ENCODE results near the gene CCDC124.

The CCDC124 gene

DNA sequence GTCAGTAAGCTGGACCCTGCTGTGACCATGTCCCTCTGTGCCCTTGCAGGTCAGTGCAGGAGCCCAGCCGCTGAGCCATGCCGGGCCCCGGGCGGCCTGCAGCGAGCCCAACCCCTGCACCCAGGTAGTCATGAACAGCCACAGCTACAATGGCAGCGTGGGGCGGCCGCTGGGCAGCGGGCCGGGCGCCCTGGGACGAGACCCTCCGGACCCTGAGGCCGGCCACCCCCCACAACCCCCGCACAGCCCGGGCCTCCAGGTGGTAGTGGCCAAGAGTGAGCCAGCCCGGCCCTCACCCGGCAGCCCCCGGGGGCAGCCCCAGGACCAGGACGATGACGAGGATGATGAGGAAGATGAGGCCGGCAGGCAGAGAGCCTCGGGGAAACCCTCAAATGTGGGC, 40.9 kb downstream of the CCDC124 start:
- peaks cover 3% of the 10 kb centered on the region; the same call in 1 of the 2 replicates for H3K27me3 ChIP-seq (ENCODE audit: insufficient read depth, low read length)
- no peak overlapping the region for H3K9ac ChIP-seq (ENCODE audit: low read length)
- no peaks in the 10 kb centered on the region for H3K36me3 ChIP-seq (ENCODE audit: insufficient read depth, low read length)
- H3K4me2 ChIP-seq (ENCODE audit: low read length) = no peak overlapping the region
- TF ChIP-seq CTCF (IDR thresholded peaks at IDR 0.05; ENCODE audit: low read length) (no peak), EZH2 (IDR thresholded peaks at IDR 0.05; ENCODE audit: borderline replicate concordance, low read length) (no peak)
- no peaks in the 10 kb centered on the region for H4K20me1 ChIP-seq (ENCODE audit: insufficient read depth, low read length)
- no peaks in the 10 kb centered on the region for H3K4me1 ChIP-seq (ENCODE audit: insufficient read depth, low read length, severe bottlenecking)
- H3K27ac ChIP-seq (ENCODE audit: low read depth, low read length, poor library complexity, severe bottlenecking) = no peak overlapping the region
- H3K79me2 ChIP-seq (ENCODE audit: insufficient read depth, low read length) = no peaks in the 10 kb centered on the region
- H2AFZ ChIP-seq (ENCODE audit: low read length) = no peak overlapping the region
- no peaks in the 10 kb centered on the region for H3K9me3 ChIP-seq (ENCODE audit: low read length)
- H3K9me2 ChIP-seq (ENCODE audit: low read depth, low read length) = no peaks in the 10 kb centered on the region
- H3K4me3 ChIP-seq (ENCODE audit: low read depth, low read length, poor library complexity, severe bottlenecking) = no peak overlapping the region
- no peaks in the 10 kb centered on the region for H3F3A ChIP-seq (ENCODE audit: insufficient read depth, low read length)

GRCh38 chr19:17974551-17974950, 41.7 kb downstream of the CCDC124 start:
- Histone ChIP-seq H3K36me3 (ENCODE audit: insufficient read depth, low read length) (no peaks in the 10 kb centered on the region), H3K79me2 (ENCODE audit: insufficient read depth, low read length) (no peaks in the 10 kb centered on the region), H3K9me3 (ENCODE audit: low read length) (no peaks in the 10 kb centered on the region), H3F3A (ENCODE audit: insufficient read depth, low read length) (no peaks in the 10 kb centered on the region), H4K20me1 (ENCODE audit: insufficient read depth, low read length) (no peaks in the 10 kb centered on the region), H3K4me3 (ENCODE audit: low read depth, low read length, poor library complexity, severe bottlenecking) (no peak overlapping the region), H3K4me2 (ENCODE audit: low read length) (no peak overlapping the region), H3K27ac (ENCODE audit: low read depth, low read length, poor library complexity, severe bottlenecking) (no peak overlapping the region), H3K27me3 (ENCODE audit: insufficient read depth, low read length) (peaks cover 3% of the 10 kb centered on the region; the same call in 1 of the 2 replicates), H3K4me1 (ENCODE audit: insufficient read depth, low read length, severe bottlenecking) (peaks cover 4% of the 10 kb centered on the region), H2AFZ (ENCODE audit: low read length) (no peak overlapping the region), H3K9ac (ENCODE audit: low read length) (no peak overlapping the region), H3K9me2 (ENCODE audit: low read depth, low read length) (no peaks in the 10 kb centered on the region)
- TF ChIP-seq EZH2 (IDR thresholded peaks at IDR 0.05; ENCODE audit: borderline replicate concordance, low read length) (no peak), CTCF (IDR thresholded peaks at IDR 0.05; ENCODE audit: low read length) (no peak)

GRCh38 chr19:17975032-17975431, 42.2 kb downstream of the CCDC124 start:
- TF ChIP-seq CTCF (IDR thresholded peaks at IDR 0.05; ENCODE audit: low read length) (no peak), EZH2 (IDR thresholded peaks at IDR 0.05; ENCODE audit: borderline replicate concordance, low read length) (no peak)
- Histone ChIP-seq H4K20me1 (ENCODE audit: insufficient read depth, low read length) (no peaks in the 10 kb centered on the region), H3K4me3 (ENCODE audit: low read depth, low read length, poor library complexity, severe bottlenecking) (no peak overlapping the region), H3K4me2 (ENCODE audit: low read length) (no peak overlapping the region), H2AFZ (ENCODE audit: low read length) (no peak overlapping the region), H3K27ac (ENCODE audit: low read depth, low read length, poor library complexity, severe bottlenecking) (no peak overlapping the region), H3K9me3 (ENCODE audit: low read length) (no peaks in the 10 kb centered on the region), H3F3A (ENCODE audit: insufficient read depth, low read length) (no peaks in the 10 kb centered on the region), H3K79me2 (ENCODE audit: insufficient read depth, low read length) (no peaks in the 10 kb centered on the region), H3K9ac (ENCODE audit: low read length) (no peak overlapping the region), H3K27me3 (ENCODE audit: insufficient read depth, low read length) (peaks cover 3% of the 10 kb centered on the region; the same call in 1 of the 2 replicates), H3K36me3 (ENCODE audit: insufficient read depth, low read length) (no peaks in the 10 kb centered on the region), H3K4me1 (ENCODE audit: insufficient read depth, low read length, severe bottlenecking) (peaks cover 7% of the 10 kb centered on the region), H3K9me2 (ENCODE audit: low read depth, low read length) (no peaks in the 10 kb centered on the region)

Data from OCI-LY1 (cell line).